NCI-H1092 treated with DMSO at 0.1 percent for 48 hours (cell line): ENCODE measurements around the gene SCN2A.

Source experiments
- DNase-seq: peaks from one replicate; lab custom pipeline; 2025; lab: John Stamatoyannopoulos, UW

SCN2A gene

GRCh38 chr2:165423081-165423480 lies 183.9 kb downstream of the SCN2A start:
- no peak for DNase-seq

GRCh38 chr2:165425556-165425955 lies 186.3 kb downstream of the SCN2A start:
- DNase-seq, result no peak

GRCh38 chr2:165427686-165428085 lies 188.5 kb downstream of the SCN2A start:
- DNase-seq, result no peak

GRCh38 chr2:165428926-165429325 lies 189.7 kb downstream of the SCN2A start:
- DNase-seq, result no peak

- DNase-seq, result no peak
Measured at GRCh38 chr2:165431014-165431413, 191.8 kb downstream of the SCN2A start.

GRCh38 chr2:165432234-165432966 lies 193.2 kb downstream of the SCN2A start:
- DNase-seq, result no peak

- DNase-seq, result no peak
Measured at GRCh38 chr2:165434865-165435496, 195.8 kb downstream of the SCN2A start.

- DNase-seq, result no peak
Measured at GRCh38 chr2:165435611-165436010, 196.4 kb downstream of the SCN2A start.

- DNase-seq, result no peak
Measured at GRCh38 chr2:165436559-165436958, 197.3 kb downstream of the SCN2A start.

- DNase-seq, result no peak
Measured at GRCh38 chr2:165440367-165440766, 201.2 kb downstream of the SCN2A start.
